ENCODE results near the gene GPR107. TPM values are rescaled to one million over a fixed set of nuclear protein-coding genes. Genes with fewer than 3 reads are reported as not detected.

Gene GPR107
- polyA plus RNA-seq, 3 donors = 6.0 to 22.6 (median 6.0) TPM

DNA sequence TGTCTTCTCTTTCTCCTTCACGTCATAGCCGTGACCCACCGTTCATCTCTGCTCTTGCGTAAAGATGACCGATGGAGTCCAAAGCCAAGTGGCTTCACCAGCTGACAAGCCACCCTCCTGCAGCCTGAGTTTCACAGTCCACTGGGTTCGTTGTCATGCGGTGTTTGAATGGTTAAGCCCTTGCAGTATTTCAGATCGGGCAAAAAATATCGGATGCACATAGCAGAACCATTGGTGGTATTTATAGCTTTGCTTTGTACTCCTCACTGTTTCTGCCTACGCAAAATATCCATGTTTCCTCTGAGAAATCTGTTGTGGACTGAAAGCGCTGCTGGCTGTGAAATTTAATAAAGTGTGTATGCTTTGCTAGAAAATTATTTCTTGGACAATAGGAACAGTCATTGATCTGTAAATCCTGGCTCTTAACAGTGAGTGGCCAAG, 84.0 kb downstream of the GPR107 start:
- DNase-seq = no peak
- intact Hi-C loops (cut with micrococcal nuclease) = no loop called here

GRCh38 chr9:130138171-130138653, 84.5 kb downstream of the GPR107 start:
- TF ChIP-seq, protein P1, sequence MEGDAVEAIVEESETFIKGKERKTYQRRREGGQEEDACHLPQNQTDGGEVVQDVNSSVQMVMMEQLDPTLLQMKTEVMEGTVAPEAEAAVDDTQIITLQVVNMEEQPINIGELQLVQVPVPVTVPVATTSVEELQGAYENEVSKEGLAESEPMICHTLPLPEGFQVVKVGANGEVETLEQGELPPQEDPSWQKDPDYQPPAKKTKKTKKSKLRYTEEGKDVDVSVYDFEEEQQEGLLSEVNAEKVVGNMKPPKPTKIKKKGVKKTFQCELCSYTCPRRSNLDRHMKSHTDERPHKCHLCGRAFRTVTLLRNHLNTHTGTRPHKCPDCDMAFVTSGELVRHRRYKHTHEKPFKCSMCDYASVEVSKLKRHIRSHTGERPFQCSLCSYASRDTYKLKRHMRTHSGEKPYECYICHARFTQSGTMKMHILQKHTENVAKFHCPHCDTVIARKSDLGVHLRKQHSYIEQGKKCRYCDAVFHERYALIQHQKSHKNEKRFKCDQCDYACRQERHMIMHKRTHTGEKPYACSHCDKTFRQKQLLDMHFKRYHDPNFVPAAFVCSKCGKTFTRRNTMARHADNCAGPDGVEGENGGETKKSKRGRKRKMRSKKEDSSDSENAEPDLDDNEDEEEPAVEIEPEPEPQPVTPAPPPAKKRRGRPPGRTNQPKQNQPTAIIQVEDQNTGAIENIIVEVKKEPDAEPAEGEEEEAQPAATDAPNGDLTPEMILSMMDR (IDR thresholded peaks at IDR 0.05) = no peak
- Histone ChIP-seq H3K4me1 (ENCODE audit: control insufficient read depth in 1 of 2, insufficient read depth in 2 of 2, low read length in 2 of 2) (peaks cover 22 to 30% of the 10 kb centered on the region in 2 donors), H3K27ac (ENCODE audit: low read depth in 1 of 2, low read length in 2 of 2) (peak overlapping the region in 1 of 2 donors; percentile 54), H2AFZ (ENCODE audit: insufficient read depth, low read depth, low read length, poor library complexity, severe bottlenecking) (no peak overlapping the region), H3K9ac (ENCODE audit: insufficient read depth, low read length, poor library complexity, severe bottlenecking) (no peak overlapping the region), H3K4me2 (replicated peaks; ENCODE audit: extremely low read depth, low read length, poor library complexity, severe bottlenecking) (no peak overlapping the region), H4K20me1 (ENCODE audit: insufficient read depth, low read length) (no peaks in the 10 kb centered on the region), H3K79me2 (ENCODE audit: insufficient read depth, low read length) (no peaks in the 10 kb centered on the region), H3K9me3 (replicated peaks in 1 of 2; ENCODE audit: control insufficient read depth in 1 of 2, insufficient read depth in 1 of 2, low read length in 2 of 2) (no peaks in the 10 kb centered on the region), H3K4me3 (replicated peaks in 1 of 3; ENCODE audit: low read depth in 2 of 3, low read length in 3 of 3) (no peak overlapping the region), H3K27me3 (ENCODE audit: control insufficient read depth in 2 of 2, insufficient read depth in 2 of 2, low read length in 2 of 2) (peaks cover 0 to 3% of the 10 kb centered on the region in 2 donors), H3K36me3 (replicated peaks in 1 of 2; ENCODE audit: control insufficient read depth in 1 of 2, insufficient read depth in 2 of 2, low read length in 2 of 2) (peaks cover 10 to 40% of the 10 kb centered on the region in 2 donors)
- DNase-seq = peak; percentile 58 to 88 (median 71)
- Mint-ChIP-seq H3K36me3 (peaks cover 41 to 44% of the 10 kb centered on the region in 2 donors), H3K4me1 (peaks cover 45% of the 10 kb centered on the region), H3K27me3 (ENCODE audit: low read depth in 3 of 3) (peaks cover 6 to 13% (median 6%) of the 10 kb centered on the region in 3 donors), H3K27ac (peak overlapping the region; percentile 33 to 86 (median 71)), H3K4me3 (peak overlapping the region in 1 of 2 donors; percentile 24), H3K9me3 (no peaks in the 10 kb centered on the region)
- WGBS (ENCODE audit: insufficient coverage) = 15% methylated on average over 8 of the region's 10 CpGs
- intact Hi-C loops (cut with micrococcal nuclease) = no loop called here

More for the DNA sequence above, 84.0 kb downstream of the GPR107 start:
- peak overlapping the region in 5 of 7 donors; percentile 40 to 86 (median 78) for H3K27ac Mint-ChIP-seq
- no peaks in the 10 kb centered on the region for H4K20me1 ChIP-seq (ENCODE audit: insufficient read depth, low read length)
- no peak overlapping the region for H3K4me3 ChIP-seq (replicated peaks in 1 of 3; ENCODE audit: low read depth in 2 of 3, low read length in 3 of 3)
- peaks cover 45% of the 10 kb centered on the region for H3K4me1 Mint-ChIP-seq
- no peak overlapping the region for H2AFZ ChIP-seq (ENCODE audit: insufficient read depth, low read depth, low read length, poor library complexity, severe bottlenecking)
- no peak overlapping the region for H3K9ac ChIP-seq (ENCODE audit: insufficient read depth, low read length, poor library complexity, severe bottlenecking)
- H3K27me3 Mint-ChIP-seq (ENCODE audit: low read depth in 3 of 3) = peaks cover 4 to 8% (median 5%) of the 10 kb centered on the region in 3 donors
- no peaks in the 10 kb centered on the region for H3K27me3 ChIP-seq (ENCODE audit: control insufficient read depth in 2 of 2, insufficient read depth in 2 of 2, low read length in 2 of 2)
- no peak overlapping the region for H3K4me3 Mint-ChIP-seq
- no peaks in the 10 kb centered on the region for H3K79me2 ChIP-seq (ENCODE audit: insufficient read depth, low read length)
- TF ChIP-seq, protein P1 (IDR thresholded peaks at IDR 0.05) = no peak
- H3K27ac ChIP-seq (ENCODE audit: low read depth in 1 of 2, low read length in 2 of 2) = peak overlapping the region in 1 of 2 donors; percentile 54
- peaks cover 46 to 49% of the 10 kb centered on the region in 2 donors for H3K36me3 Mint-ChIP-seq
- 72% methylated on average over 10 of the region's 11 CpGs for WGBS (ENCODE audit: insufficient coverage)
- no peak overlapping the region for H3K4me2 ChIP-seq (replicated peaks; ENCODE audit: extremely low read depth, low read length, poor library complexity, severe bottlenecking)
- peaks cover 22 to 30% of the 10 kb centered on the region in 2 donors for H3K4me1 ChIP-seq (ENCODE audit: control insufficient read depth in 1 of 2, insufficient read depth in 2 of 2, low read length in 2 of 2)
- H3K36me3 ChIP-seq (replicated peaks in 1 of 2; ENCODE audit: control insufficient read depth in 1 of 2, insufficient read depth in 2 of 2, low read length in 2 of 2) = peaks cover 13 to 45% of the 10 kb centered on the region in 2 donors
- no peaks in the 10 kb centered on the region for H3K9me3 Mint-ChIP-seq
- no peaks in the 10 kb centered on the region for H3K9me3 ChIP-seq (replicated peaks in 1 of 2; ENCODE audit: control insufficient read depth in 1 of 2, insufficient read depth in 1 of 2, low read length in 2 of 2)
